Sigmoid colon (tissue), 4 donors: ENCODE results near the gene RNF180.

ENCODE experiments used
- EP300 ChIP-seq, 4 donors: sonication (generic); formaldehyde crosslinking; IDR thresholded peaks; one replicate each; pipeline ENCODE4 v1.6.1; 2017; ENCODE audit warnings: antibody characterized with exemption in 4 of 4
- POLR2AphosphoS5 ChIP-seq, 4 donors: sonication (generic); formaldehyde crosslinking; IDR thresholded peaks; one replicate each; pipeline ENCODE4 v1.6.1; 2017; ENCODE audit warnings: antibody characterized with exemption in 4 of 4

- TF ChIP-seq EP300 (IDR thresholded peaks at IDR 0.05) (no peak), POLR2AphosphoS5 (IDR thresholded peaks at IDR 0.05) (no peak)
Measured at GRCh38 chr5:64190562-64191306, 25.1 kb downstream of the RNF180 start.
